Embryonic facial prominence (tissue), 1 donor: ENCODE results near the gene CBY1.
"Not testable (repeated sequence)": the region's sequence is repeated elsewhere in the genome, so short reads cannot be mapped to it uniquely, and the experiment has no call there.

Experiments
- DNase-seq: peaks from one replicate; pipeline ENCODE4 v3.0.0-alpha.2; 2016; ENCODE audit errors: extremely low spot score

The CBY1 gene

GRCh38 chr22:38656256-38657044, at the start of gene CBY1, which contains the start of gene FAM227A:
CBY1 (plus strand) TSS chr22:38656638; CDS start chr22:38668055, 11,417 bp downstream.
FAM227A (minus strand) TSS chr22:38656392; CDS start chr22:38650168, 6,224 bp downstream.
- peak; percentile 82 for DNase-seq

GRCh38 chr22:38607680-38608079, 48.8 kb upstream of the CBY1 start:
- no peak for DNase-seq

GRCh38 chr22:38608992-38609750, 47.3 kb upstream of the CBY1 start:
- DNase-seq, result no peak

- DNase-seq, result no peak
These were observed 46.2 kb upstream of the CBY1 start for GRCh38 chr22:38610234-38610633.

DNA sequence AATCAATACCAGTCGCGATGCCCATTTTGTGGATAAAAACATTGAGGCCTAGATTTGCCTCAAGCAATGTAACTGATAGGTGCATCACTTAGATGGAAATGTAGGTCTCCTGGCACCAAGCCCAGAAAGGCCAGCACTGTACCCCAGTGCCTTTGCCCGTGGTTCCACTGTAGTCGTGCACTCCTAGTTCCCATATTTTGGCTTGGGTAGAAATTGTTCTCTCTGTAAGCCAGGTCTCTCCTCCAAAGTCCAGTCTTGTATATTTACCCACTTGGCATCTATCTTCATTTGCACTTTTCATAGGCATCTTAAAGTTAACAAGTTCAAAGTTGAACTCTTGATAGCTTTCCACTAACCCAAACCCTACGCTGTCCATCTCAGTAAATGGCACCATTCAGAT, 44.9 kb upstream of the CBY1 start:
- no peak for DNase-seq

- DNase-seq, result no peak
These were observed 44.0 kb upstream of the CBY1 start for GRCh38 chr22:38612217-38613006.

GRCh38 chr22:38613588-38613987, 42.9 kb upstream of the CBY1 start:
- DNase-seq, result no peak

DNA sequence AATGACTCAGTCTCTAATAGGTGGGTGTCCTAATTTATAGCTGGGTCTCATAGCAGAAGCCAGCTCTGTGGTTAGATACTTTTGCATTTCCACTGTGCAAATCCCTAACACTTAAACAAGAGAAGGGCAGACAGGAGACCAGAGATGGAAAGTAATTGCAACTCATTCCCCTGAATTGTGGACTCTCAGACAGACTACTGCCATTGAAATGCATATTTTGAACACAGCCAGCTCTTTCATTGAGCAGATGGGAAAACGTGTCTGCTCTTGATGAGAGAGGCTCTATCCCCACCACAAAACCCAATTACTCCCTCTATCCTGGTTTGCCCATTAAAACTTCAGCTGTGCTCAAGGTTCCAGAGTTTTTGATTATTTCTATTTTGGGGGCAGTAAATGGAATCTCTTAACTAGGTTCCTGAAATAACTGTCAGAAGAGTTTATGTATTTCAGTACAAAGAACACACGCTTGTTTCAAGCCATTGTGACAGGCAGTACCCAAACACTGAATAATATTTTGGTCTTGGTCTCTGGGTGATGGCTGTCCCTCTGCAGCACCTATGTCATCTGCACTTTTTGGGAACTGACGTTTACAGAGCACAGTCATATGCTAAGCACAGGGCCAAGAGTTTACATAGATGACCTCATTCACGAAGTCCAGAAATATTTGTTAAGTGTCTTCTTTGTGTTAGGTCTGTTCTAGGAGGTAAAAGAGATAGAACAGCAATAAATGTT, 41.9 kb upstream of the CBY1 start:
- DNase-seq, result no peak

GRCh38 chr22:38615064-38615405, 41.4 kb upstream of the CBY1 start:
- not testable (repeated sequence) for DNase-seq

DNA sequence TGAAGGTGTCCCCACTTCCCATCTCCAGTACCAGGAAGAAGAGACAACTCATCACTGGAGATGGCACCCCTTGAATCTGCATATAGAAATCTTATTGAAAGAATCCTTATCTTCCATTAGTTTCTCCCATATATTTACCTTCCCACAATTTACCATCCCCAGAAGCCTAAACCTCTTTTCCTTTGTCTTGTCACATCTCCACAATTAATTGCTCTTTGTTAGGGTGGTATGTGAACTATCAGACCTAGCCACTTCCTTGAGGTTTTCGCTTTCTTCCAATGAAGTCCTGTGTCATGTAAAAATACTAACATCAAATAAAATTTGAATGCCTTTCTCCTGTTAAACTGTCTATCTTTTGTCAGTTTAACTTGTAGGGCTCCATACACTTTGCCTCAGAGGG, 38.2 kb upstream of the CBY1 start:
- no peak for DNase-seq

GRCh38 chr22:38618682-38619081, 37.8 kb upstream of the CBY1 start:
- no peak for DNase-seq

GRCh38 chr22:38623351-38623750, 33.1 kb upstream of the CBY1 start:
- no peak for DNase-seq

DNA sequence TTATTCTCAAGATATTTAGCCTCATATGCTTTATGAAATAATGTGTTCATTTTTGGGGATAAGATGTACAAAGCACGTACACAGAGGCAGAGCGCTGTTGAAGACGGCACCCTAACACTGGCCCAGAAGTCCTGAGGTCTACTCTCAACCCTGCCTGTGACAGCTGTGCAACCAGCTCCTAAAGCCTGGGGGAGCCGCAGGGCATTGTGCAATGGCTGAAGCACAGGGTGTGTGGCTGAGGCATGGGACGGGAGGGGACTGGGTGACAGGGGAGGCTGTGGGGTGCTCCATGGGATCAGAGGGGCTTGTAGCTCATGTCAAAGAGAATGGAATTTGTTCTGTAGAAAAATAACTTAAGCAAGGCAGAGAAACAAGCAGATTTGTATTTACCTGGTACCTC, 28.0 kb upstream of the CBY1 start:
- DNase-seq, result no peak

GRCh38 chr22:38629108-38629507, 27.3 kb upstream of the CBY1 start:
- DNase-seq, result no peak

- no peak for DNase-seq
These were observed 24.7 kb upstream of the CBY1 start for GRCh38 chr22:38631724-38632123.

DNA sequence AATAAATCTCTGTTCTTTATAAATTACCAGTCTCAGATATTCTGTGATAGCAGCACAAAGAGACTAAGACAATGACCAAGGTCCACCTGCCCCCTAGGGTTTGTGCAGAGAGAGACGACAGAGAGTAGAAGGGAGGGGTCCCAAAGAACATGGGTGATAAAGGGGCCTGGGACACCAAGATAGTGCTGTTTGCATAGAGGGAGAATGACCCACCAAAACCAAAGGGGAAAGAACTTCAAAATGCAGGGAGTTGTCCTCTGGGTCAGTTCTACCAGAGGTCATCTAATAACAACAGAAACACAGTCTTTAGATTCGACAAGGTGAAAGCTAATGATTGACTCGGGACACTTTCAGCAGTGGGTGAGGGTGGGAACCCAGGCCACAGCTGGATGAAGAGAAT, 23.9 kb upstream of the CBY1 start:
- DNase-seq, result no peak

DNA sequence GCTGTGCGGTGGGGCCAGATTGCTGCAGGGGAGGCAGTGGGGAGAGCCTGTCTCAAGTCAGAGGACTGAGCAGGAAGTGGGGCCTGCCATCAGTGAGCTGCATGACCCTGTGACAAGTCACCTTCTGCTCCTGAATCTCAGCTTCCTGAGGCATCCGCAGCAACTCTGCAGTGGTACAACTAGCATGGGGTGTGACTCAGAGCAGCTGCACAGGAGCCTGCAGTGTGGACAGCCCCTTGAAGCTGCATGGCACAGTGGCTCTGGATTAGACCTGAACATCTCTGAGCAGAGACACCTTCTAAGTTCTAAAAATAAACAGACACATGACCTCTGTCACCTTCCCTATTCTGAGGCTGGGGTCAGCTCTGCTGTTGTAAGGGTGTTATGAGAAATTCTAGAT, 18.2 kb upstream of the CBY1 start:
- DNase-seq, result no peak

DNA sequence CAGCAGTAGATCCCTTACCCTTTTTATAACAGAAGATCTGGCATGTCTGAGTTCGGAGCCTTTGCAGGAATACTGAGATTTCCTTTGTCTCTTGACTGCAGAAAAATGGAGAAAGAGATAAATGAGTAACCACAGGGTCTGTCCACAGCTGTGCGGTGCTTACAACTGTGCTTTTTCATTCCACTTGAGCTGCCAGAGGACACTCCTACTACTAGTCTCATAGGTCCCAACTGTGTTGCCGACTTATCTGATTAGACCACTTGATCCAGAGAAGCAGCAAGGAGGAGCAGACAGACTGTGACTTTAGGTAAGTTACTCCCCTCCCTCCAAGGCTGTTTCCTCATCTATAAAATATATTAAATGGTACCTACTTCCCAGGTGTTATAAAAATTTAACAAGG, 17.7 kb upstream of the CBY1 start:
- DNase-seq, result no peak

- DNase-seq, result no peak
These were observed 14.9 kb upstream of the CBY1 start for GRCh38 chr22:38641476-38642040.

GRCh38 chr22:38644245-38644644, 12.2 kb upstream of the CBY1 start:
- not testable (repeated sequence) for DNase-seq

- no peak for DNase-seq
These were observed 11.0 kb upstream of the CBY1 start for GRCh38 chr22:38645430-38645829.
